NCI-H1048 (cell line): ENCODE measurements around the gene KRTAP5-3.

ENCODE experiments used
- DNase-seq: peaks from one replicate; lab custom pipeline; 2025; lab: John Stamatoyannopoulos, UW

The KRTAP5-3 gene

DNA sequence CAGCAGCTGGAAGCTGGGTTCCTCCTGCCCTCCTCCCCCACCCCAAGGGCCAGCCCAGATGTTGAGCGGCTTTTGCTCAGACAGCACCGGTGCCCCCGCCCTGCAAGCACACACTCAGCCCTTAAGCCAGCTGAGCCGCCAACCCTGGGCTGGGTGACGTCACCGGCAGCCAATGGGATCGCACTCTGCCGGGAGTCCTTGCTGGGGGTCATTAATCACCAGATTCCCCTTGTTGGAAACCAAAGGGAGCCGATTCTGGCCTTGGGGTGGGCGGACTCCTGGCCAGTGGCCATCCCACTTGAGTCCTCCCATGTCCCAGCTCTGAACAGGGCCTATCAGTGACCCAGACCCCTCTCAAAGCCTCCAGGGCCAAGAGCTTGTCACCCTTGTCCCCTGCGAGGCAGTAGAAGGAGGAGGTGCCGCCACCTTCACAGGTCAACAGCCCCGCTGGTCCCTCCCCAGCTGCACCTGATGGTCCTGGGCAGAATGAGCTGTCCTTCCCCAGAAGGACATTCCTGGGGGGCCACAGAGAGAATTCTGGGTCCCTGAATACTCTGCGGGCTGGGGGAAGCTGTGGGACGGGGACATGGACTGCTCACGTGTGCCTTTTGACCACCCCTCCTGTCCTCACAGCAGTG lies 43.6 kb downstream of the KRTAP5-3 start:
- DNase-seq, result no peak

- no peak for DNase-seq
Measured at GRCh38 chr11:1563697-1564534, 44.3 kb downstream of the KRTAP5-3 start.

DNA sequence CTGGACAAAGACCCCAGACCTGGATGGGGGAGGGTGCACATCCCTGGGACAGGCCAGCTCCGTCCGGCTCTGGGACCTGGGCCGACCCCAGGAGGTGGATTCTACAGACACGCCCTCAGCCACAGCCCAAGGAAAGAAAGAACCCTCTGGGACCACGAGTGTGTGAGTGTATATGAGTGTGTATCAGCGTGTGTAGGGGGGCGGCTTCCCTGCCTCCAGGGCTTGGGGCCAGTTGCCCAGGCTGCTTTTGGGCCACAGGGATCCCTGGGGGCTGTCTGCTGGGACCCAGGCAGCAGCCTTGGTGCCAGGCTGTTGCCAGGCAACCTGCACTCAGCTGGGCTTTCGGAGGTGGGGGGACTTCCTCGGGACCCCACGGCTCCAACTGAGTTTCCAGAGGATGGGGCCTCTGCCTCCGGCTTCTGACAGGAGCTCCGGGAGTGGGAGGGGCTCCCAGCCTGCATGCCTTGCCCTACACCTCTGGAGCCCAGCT lies 45.1 kb downstream of the KRTAP5-3 start:
- DNase-seq, result no peak

DNA sequence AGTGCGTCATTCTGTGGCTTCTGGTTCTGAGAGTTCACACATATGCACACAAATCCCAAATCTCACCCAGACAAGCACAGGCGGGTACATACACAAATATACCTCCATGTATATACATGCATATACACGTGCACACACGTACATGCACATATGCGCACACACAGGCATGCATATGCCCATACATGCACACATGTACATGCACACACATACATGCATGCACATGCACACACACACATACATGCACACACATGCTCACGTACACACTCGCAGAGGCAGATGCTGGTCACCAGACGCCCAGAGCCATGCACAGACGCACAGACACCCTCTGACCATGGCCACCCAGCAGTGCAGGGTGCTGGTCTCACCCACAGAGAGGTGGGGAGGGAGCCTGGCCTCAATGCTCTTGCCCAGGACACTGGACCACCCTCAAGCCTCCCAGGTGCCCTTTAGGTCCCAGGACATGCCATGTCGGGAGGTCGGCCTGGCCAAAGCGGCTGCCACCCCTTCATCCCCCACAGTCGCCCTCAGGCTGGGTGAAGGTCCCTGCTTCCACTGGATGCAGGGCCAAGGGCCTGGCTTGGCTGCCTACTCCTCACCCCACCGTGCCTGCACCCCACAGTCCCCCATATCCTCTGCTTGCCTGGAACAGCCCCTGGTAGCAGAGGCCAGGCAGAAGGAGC lies 45.7 kb downstream of the KRTAP5-3 start:
- DNase-seq, result no peak

DNA sequence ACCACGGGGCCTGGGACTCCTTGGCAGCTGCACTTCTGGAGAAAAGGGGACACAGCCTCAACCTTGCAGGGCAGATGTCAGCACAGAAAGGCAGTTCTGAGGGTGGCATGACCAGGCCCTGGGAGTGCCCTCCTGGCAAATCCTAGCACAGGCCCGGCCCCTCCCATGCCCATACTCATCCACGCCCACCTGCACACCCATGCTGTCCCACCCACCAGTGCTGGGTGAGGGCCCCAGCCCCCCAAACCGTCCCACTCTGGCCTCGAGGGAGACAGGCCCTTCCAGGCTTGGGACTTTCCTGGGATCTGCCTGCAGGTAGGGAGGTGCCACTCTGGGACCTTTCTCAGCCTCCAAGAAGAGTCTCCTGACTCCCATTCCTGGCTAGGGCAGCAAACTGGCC lies 46.3 kb downstream of the KRTAP5-3 start:
- no peak for DNase-seq

GRCh38 chr11:1561266-1561665 lies 47.0 kb downstream of the KRTAP5-3 start:
- no peak for DNase-seq

DNA sequence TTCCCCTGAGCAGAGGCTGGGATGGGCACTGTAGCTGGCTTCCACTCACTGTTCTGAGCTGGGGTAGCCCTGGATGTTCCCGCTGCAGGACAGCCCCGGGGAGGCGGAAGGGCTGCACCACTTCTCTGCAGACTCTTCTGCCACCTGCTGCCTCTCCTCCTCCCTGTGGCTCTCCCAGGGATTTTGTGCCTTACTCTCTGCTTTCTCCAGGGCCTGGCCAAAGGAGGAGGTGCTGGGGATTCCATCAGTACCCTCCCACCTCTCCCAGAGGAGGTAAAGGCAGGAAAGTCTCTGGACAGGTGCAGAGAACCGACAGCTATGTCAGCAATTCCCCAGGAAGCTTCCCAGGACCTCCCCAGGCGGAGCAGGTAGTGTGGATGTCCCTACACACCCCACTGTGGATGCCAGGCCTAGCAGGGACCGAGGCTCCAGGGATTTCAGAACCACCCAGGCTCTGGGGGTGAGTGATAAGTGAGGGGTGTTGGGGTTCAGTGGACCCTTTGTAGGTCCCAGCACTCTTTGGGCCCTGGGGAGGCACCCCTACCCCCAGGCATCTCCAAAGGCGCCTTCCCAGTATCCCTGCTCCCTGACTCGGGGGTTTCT lies 47.5 kb downstream of the KRTAP5-3 start:
- no peak for DNase-seq

DNA sequence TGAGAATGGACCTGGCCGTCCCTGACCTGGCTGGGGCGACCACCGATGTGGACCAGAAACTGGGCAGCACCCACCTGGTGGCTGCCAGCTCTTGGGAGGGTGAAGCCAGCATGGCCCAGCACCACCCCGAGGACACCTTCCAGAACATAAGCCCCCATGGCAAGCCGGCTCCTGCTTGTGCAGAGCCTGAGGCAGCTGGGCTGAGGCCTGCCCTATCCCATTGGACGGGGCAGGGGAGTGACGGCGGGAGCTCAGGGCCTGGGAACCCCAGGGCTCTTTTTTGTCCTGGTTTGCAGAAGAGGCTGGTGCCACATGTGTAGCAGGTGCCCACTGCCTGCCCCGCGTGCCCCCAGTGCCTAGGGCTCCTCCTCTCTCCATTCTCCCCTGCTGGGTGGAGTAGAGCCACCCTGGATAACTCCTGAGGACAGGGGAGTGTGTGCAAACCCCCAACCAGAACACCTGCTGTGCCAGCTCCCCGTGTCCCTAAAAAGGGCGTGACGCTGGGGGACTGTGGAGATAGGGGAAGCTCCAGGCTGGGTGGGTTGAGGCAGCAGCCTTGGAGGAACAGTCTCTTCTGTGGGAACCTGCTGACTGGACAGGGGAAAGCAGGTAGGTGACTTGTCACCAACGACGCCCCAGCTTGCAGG lies 48.1 kb downstream of the KRTAP5-3 start:
- DNase-seq, result no peak

GRCh38 chr11:1559111-1559951 lies 48.9 kb downstream of the KRTAP5-3 start:
- DNase-seq, result no peak

DNA sequence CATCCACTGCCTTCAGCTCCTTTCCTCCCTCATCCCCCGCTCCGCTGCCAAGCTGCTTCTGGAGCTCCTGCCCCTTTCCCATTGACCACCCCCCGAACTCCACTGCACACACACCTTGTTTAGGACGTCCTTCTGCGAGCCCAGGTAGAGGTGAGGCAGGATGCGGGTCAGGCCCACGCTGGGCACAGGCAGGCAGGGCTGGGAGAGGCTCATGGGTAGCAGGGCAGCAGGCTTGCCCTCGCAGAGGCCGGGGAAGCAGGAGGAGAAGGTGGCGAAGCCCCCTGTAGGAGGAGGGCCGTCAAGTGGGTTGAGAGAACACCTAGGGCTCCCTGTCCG lies 49.5 kb downstream of the KRTAP5-3 start:
- DNase-seq, result no peak

GRCh38 chr11:1557904-1558774 lies 50.1 kb downstream of the KRTAP5-3 start:
- no peak for DNase-seq
